ENCODE results near the gene ERCC6L2.

ERCC6L2 gene

DNA sequence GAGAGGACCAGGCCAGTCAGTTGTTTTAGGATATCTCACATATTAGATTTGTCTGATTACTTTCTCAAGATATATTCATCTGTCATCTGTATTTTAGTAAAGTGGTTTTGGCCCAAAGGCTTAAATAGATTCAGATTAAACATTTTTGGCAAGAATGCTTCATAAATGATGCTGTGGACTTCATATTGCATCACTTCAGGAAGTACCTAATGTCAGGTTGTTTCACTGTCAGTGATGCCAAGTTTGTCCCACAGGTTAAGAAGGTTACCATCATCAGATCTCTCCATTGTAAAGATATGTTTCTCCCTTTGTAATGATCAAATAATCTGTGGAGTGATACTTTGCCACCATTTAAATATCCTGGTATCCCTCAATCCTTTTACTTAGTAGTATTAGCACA is 37.3 kb downstream of the ERCC6L2 start:
- no peaks in the 10 kb centered on the region for H3K9me3 ChIP-seq (ENCODE audit: control insufficient read depth, low read length)
- H3K4me3 ChIP-seq (ENCODE audit: insufficient read depth, low read depth, low read length, poor library complexity, severe bottlenecking) = no peak overlapping the region
- H3K27ac ChIP-seq (ENCODE audit: insufficient read depth, low read length, poor library complexity, severe bottlenecking) = no peak overlapping the region
- H3K4me1 ChIP-seq (ENCODE audit: control insufficient read depth, insufficient read depth, low read length, poor library complexity, severe bottlenecking) = no peaks in the 10 kb centered on the region
- H3K36me3 ChIP-seq (ENCODE audit: control insufficient read depth, insufficient read depth, low read length) = peaks cover 16% of the 10 kb centered on the region
- DNase-seq = no peak
- H3K27me3 ChIP-seq (replicated peaks; ENCODE audit: control insufficient read depth, insufficient read depth, low read length, poor library complexity, severe bottlenecking) = no peaks in the 10 kb centered on the region

- Histone ChIP-seq H3K27me3 (replicated peaks; ENCODE audit: control insufficient read depth, insufficient read depth, low read length, poor library complexity, severe bottlenecking) (no peaks in the 10 kb centered on the region), H3K4me1 (ENCODE audit: control insufficient read depth, insufficient read depth, low read length, poor library complexity, severe bottlenecking) (no peaks in the 10 kb centered on the region), H3K27ac (ENCODE audit: insufficient read depth, low read length, poor library complexity, severe bottlenecking) (no peak overlapping the region), H3K9me3 (ENCODE audit: control insufficient read depth, low read length) (no peaks in the 10 kb centered on the region), H3K4me3 (ENCODE audit: insufficient read depth, low read depth, low read length, poor library complexity, severe bottlenecking) (no peak overlapping the region), H3K36me3 (ENCODE audit: control insufficient read depth, insufficient read depth, low read length) (peaks cover 24% of the 10 kb centered on the region)
- DNase-seq = no peak
Observed at GRCh38 chr9:95920017-95920416, 44.5 kb downstream of the ERCC6L2 start.

GRCh38 chr9:95923794-95924193 is 48.3 kb downstream of the ERCC6L2 start:
- Histone ChIP-seq H3K9me3 (ENCODE audit: control insufficient read depth, low read length) (no peaks in the 10 kb centered on the region), H3K27ac (ENCODE audit: insufficient read depth, low read length, poor library complexity, severe bottlenecking) (no peak overlapping the region), H3K4me1 (ENCODE audit: control insufficient read depth, insufficient read depth, low read length, poor library complexity, severe bottlenecking) (no peaks in the 10 kb centered on the region), H3K36me3 (ENCODE audit: control insufficient read depth, insufficient read depth, low read length) (peaks cover 24% of the 10 kb centered on the region), H3K27me3 (replicated peaks; ENCODE audit: control insufficient read depth, insufficient read depth, low read length, poor library complexity, severe bottlenecking) (no peaks in the 10 kb centered on the region), H3K4me3 (ENCODE audit: insufficient read depth, low read depth, low read length, poor library complexity, severe bottlenecking) (no peak overlapping the region)
- no peak for DNase-seq

DNA sequence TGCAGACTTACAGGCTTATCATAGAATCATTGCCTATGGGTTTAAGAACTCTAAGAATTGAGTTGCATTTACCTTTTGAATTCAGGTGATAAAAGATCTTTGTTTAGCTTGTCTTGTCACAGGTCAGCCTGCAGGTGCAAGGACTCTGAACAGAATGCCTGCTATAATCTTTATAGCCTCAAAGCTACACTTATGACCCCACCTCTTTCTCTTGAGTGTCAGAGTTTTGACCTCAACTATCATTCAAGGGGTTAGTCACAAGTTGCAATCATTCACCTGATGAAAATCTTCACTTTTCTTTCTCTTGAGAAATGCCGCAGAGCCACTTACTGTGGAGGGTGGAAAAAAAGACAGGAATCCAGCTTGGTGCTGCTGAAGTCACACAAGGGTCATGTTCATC is 49.5 kb downstream of the ERCC6L2 start:
- no peaks in the 10 kb centered on the region for H3K27me3 ChIP-seq (replicated peaks; ENCODE audit: control insufficient read depth, insufficient read depth, low read length, poor library complexity, severe bottlenecking)
- no peak for DNase-seq
- H3K4me3 ChIP-seq (ENCODE audit: insufficient read depth, low read depth, low read length, poor library complexity, severe bottlenecking) = no peak overlapping the region
- H3K4me1 ChIP-seq (ENCODE audit: control insufficient read depth, insufficient read depth, low read length, poor library complexity, severe bottlenecking) = no peaks in the 10 kb centered on the region
- H3K27ac ChIP-seq (ENCODE audit: insufficient read depth, low read length, poor library complexity, severe bottlenecking) = no peak overlapping the region
- no peaks in the 10 kb centered on the region for H3K9me3 ChIP-seq (ENCODE audit: control insufficient read depth, low read length)
- H3K36me3 ChIP-seq (ENCODE audit: control insufficient read depth, insufficient read depth, low read length) = peaks cover 30% of the 10 kb centered on the region

DNA sequence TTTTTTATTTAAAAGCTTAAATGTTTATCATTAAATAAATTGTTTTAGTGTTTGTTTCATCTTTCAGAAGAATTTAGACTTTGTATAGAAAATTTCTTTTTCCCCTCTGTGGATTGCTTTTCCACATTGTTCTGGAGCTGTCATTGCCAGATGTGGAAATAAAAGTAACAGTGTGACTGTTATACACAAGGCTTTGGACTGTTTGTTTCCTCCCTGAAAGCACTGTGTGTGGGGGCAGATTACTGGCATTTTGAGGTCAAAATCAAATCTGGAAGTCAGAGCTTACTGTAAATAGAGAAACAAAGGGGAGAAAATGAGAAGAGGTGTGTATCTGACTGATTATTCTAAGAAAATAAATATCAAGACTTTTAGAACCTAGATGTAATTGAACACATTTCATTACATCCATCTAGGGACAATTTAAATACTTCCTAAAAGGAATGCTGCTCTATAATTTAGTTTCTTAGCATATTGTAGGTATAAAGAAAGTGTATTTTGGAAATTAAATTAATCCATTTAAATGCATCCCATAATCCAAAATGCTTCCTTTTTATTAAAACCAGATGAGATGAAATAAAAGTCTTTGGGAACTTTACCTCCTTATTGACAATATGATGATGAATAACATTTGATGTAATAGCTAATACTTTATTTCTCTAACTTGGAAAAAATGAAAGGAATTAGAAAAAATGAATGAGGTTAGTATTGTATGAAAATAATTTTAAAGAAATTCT is 51.9 kb downstream of the ERCC6L2 start:
- no peak overlapping the region for H3K4me3 ChIP-seq (ENCODE audit: insufficient read depth, low read depth, low read length, poor library complexity, severe bottlenecking)
- H3K27me3 ChIP-seq (replicated peaks; ENCODE audit: control insufficient read depth, insufficient read depth, low read length, poor library complexity, severe bottlenecking) = no peaks in the 10 kb centered on the region
- H3K27ac ChIP-seq (ENCODE audit: insufficient read depth, low read length, poor library complexity, severe bottlenecking) = no peak overlapping the region
- no peak for DNase-seq
- H3K4me1 ChIP-seq (ENCODE audit: control insufficient read depth, insufficient read depth, low read length, poor library complexity, severe bottlenecking) = no peaks in the 10 kb centered on the region
- H3K9me3 ChIP-seq (ENCODE audit: control insufficient read depth, low read length) = no peaks in the 10 kb centered on the region
- H3K36me3 ChIP-seq (ENCODE audit: control insufficient read depth, insufficient read depth, low read length) = peaks cover 44% of the 10 kb centered on the region

GRCh38 chr9:95930277-95930676 is 54.8 kb downstream of the ERCC6L2 start:
- H3K27ac ChIP-seq (ENCODE audit: insufficient read depth, low read length, poor library complexity, severe bottlenecking) = no peak overlapping the region
- DNase-seq = no peak
- no peaks in the 10 kb centered on the region for H3K9me3 ChIP-seq (ENCODE audit: control insufficient read depth, low read length)
- no peaks in the 10 kb centered on the region for H3K27me3 ChIP-seq (replicated peaks; ENCODE audit: control insufficient read depth, insufficient read depth, low read length, poor library complexity, severe bottlenecking)
- H3K4me1 ChIP-seq (ENCODE audit: control insufficient read depth, insufficient read depth, low read length, poor library complexity, severe bottlenecking) = no peaks in the 10 kb centered on the region
- H3K36me3 ChIP-seq (ENCODE audit: control insufficient read depth, insufficient read depth, low read length) = peaks cover 39% of the 10 kb centered on the region
- no peak overlapping the region for H3K4me3 ChIP-seq (ENCODE audit: insufficient read depth, low read depth, low read length, poor library complexity, severe bottlenecking)

GRCh38 chr9:95935861-95936578 is 60.5 kb downstream of the ERCC6L2 start:
- no peaks in the 10 kb centered on the region for H3K9me3 ChIP-seq (ENCODE audit: control insufficient read depth, low read length)
- H3K4me3 ChIP-seq (ENCODE audit: insufficient read depth, low read depth, low read length, poor library complexity, severe bottlenecking) = no peak overlapping the region
- DNase-seq = no peak
- peaks cover 10% of the 10 kb centered on the region for H3K36me3 ChIP-seq (ENCODE audit: control insufficient read depth, insufficient read depth, low read length)
- no peaks in the 10 kb centered on the region for H3K4me1 ChIP-seq (ENCODE audit: control insufficient read depth, insufficient read depth, low read length, poor library complexity, severe bottlenecking)
- H3K27ac ChIP-seq (ENCODE audit: insufficient read depth, low read length, poor library complexity, severe bottlenecking) = no peak overlapping the region
- H3K27me3 ChIP-seq (replicated peaks; ENCODE audit: control insufficient read depth, insufficient read depth, low read length, poor library complexity, severe bottlenecking) = no peaks in the 10 kb centered on the region

DNA sequence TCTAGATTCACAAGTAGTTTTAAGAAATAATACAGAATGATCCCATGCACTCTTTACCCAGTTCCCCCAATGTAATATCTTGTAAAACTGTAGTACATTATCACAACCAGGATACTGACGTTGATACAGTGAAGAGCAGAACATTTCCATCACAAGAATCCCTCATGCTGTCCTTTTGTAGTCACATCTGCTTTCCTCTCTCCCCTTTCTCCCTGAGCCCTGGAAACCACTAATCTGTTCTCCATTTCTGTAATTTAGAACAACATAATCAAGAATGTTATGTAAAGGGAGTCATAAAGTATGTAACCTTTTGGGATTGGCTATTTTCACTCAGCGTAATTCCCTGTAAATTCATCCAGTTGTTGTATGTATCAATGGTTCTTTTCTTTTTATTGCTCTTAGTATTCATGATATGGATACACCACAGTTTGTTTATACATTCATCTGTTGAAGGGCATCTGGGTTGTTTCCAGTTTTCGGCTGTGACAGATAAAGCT is 61.1 kb downstream of the ERCC6L2 start:
- Histone ChIP-seq H3K36me3 (ENCODE audit: control insufficient read depth, insufficient read depth, low read length) (peaks cover 8% of the 10 kb centered on the region), H3K27me3 (replicated peaks; ENCODE audit: control insufficient read depth, insufficient read depth, low read length, poor library complexity, severe bottlenecking) (no peaks in the 10 kb centered on the region), H3K4me3 (ENCODE audit: insufficient read depth, low read depth, low read length, poor library complexity, severe bottlenecking) (no peak overlapping the region), H3K9me3 (ENCODE audit: control insufficient read depth, low read length) (no peaks in the 10 kb centered on the region), H3K27ac (ENCODE audit: insufficient read depth, low read length, poor library complexity, severe bottlenecking) (no peak overlapping the region), H3K4me1 (ENCODE audit: control insufficient read depth, insufficient read depth, low read length, poor library complexity, severe bottlenecking) (no peaks in the 10 kb centered on the region)
- no peak for DNase-seq

DNA sequence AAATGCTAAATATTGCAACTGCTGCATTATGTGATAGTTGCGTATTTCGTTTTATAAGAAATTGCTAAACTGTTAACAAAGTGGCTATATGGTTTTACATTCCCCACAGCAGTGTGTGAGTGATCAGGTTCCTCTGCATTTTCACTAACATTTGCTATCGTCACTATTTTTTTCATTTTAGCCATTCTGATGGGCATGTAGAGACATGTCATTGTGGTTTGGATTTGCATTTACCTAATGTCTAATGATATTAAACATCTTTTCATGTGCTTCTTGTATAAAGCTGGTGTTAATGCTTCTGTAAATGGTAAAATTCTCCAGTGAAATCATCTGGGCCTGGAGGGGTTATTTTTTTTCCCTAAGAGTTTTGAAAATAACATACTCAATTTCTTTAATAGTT is 61.6 kb downstream of the ERCC6L2 start:
- H3K36me3 ChIP-seq (ENCODE audit: control insufficient read depth, insufficient read depth, low read length) = peaks cover 11% of the 10 kb centered on the region
- H3K9me3 ChIP-seq (ENCODE audit: control insufficient read depth, low read length) = no peaks in the 10 kb centered on the region
- no peak for DNase-seq
- no peaks in the 10 kb centered on the region for H3K4me1 ChIP-seq (ENCODE audit: control insufficient read depth, insufficient read depth, low read length, poor library complexity, severe bottlenecking)
- H3K27ac ChIP-seq (ENCODE audit: insufficient read depth, low read length, poor library complexity, severe bottlenecking) = no peak overlapping the region
- no peaks in the 10 kb centered on the region for H3K27me3 ChIP-seq (replicated peaks; ENCODE audit: control insufficient read depth, insufficient read depth, low read length, poor library complexity, severe bottlenecking)
- no peak overlapping the region for H3K4me3 ChIP-seq (ENCODE audit: insufficient read depth, low read depth, low read length, poor library complexity, severe bottlenecking)

DNA sequence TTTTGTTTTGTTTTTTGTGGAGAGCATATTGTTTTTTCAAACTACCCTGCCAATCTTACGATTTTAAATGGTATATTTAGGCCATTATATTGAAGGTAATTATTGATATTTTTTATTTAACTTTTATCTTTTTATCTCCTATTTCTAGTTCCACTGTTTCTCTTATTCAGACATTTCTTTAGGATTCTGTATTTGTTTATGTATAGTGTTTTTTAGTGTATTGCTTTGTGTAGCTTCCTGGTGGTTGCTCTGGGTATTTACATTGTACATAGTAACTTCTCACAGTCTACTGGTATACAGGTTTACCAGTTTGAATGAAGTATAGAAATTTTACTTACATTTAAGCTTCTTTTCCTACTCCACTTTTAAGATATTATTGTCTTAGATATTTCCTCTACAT is 63.2 kb downstream of the ERCC6L2 start:
- H3K27me3 ChIP-seq (replicated peaks; ENCODE audit: control insufficient read depth, insufficient read depth, low read length, poor library complexity, severe bottlenecking) = no peaks in the 10 kb centered on the region
- no peak overlapping the region for H3K27ac ChIP-seq (ENCODE audit: insufficient read depth, low read length, poor library complexity, severe bottlenecking)
- no peaks in the 10 kb centered on the region for H3K9me3 ChIP-seq (ENCODE audit: control insufficient read depth, low read length)
- no peaks in the 10 kb centered on the region for H3K4me1 ChIP-seq (ENCODE audit: control insufficient read depth, insufficient read depth, low read length, poor library complexity, severe bottlenecking)
- no peak for DNase-seq
- H3K36me3 ChIP-seq (ENCODE audit: control insufficient read depth, insufficient read depth, low read length) = peaks cover 6% of the 10 kb centered on the region
- no peak overlapping the region for H3K4me3 ChIP-seq (ENCODE audit: insufficient read depth, low read depth, low read length, poor library complexity, severe bottlenecking)

Measured in effector memory CD4-positive, alpha-beta T cell (primary cell).